ENCODE data around the gene DAO.

GRCh38 chr12:108862588-108862959, 17.3 kb upstream of the DAO start:
- no peak for TF ChIP-seq EZH2 (IDR thresholded peaks at IDR 0.05; ENCODE audit: borderline replicate concordance, low read depth, low read length, poor library complexity, severe bottlenecking)
- TF ChIP-seq CTCF (conservative IDR thresholded peaks at IDR 0.05; ENCODE audit: low read depth, low read length), result no peak
